Upper lobe of left lung (tissue), 4 donors: ENCODE data around the gene DIDO1.

Source experiments
- POLR2AphosphoS5 ChIP-seq, 2 donors: sonication (generic); formaldehyde crosslinking; IDR thresholded peaks; one replicate each; pipeline ENCODE4 v1.5.1; 2017; ENCODE audit warnings: antibody characterized with exemption in 2 of 2
- TF ChIP-seq, protein P1 (sequence below), 6 experiments: fragments of 450-650 bp in 4 of 6; fragments of 200-600 bp in 2 of 6; sonication (generic) in 2 of 6; IDR thresholded peaks; one replicate each; pipeline ENCODE4 v1.5.1; 2016 to 2019; ENCODE audit warnings: antibody characterized with exemption in 6 of 6

GRCh38 chr20:62832212-62832922 lies 93.9 kb downstream of the DIDO1 start:
- TF ChIP-seq POLR2AphosphoS5 (IDR thresholded peaks at IDR 0.05) = no peak
- TF ChIP-seq, protein P1, sequence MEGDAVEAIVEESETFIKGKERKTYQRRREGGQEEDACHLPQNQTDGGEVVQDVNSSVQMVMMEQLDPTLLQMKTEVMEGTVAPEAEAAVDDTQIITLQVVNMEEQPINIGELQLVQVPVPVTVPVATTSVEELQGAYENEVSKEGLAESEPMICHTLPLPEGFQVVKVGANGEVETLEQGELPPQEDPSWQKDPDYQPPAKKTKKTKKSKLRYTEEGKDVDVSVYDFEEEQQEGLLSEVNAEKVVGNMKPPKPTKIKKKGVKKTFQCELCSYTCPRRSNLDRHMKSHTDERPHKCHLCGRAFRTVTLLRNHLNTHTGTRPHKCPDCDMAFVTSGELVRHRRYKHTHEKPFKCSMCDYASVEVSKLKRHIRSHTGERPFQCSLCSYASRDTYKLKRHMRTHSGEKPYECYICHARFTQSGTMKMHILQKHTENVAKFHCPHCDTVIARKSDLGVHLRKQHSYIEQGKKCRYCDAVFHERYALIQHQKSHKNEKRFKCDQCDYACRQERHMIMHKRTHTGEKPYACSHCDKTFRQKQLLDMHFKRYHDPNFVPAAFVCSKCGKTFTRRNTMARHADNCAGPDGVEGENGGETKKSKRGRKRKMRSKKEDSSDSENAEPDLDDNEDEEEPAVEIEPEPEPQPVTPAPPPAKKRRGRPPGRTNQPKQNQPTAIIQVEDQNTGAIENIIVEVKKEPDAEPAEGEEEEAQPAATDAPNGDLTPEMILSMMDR (IDR thresholded peaks at IDR 0.05) = no peak
